Measurements from ENCODE around the gene ZNF384.

The ZNF384 gene

GRCh38 chr12:6724409-6724797, 35.2 kb upstream of the ZNF384 start:
- no peaks in the 10 kb centered on the region for H3K27me3 ChIP-seq (ENCODE audit: control insufficient read depth in 1 of 2, insufficient read depth in 1 of 2, low read length in 2 of 2)
- DNase-seq: no peak
- H2BK120ac ChIP-seq (ENCODE audit: low read depth, low read length): no peak overlapping the region
- peak overlapping the region; percentile 76 for H4K8ac ChIP-seq (ENCODE audit: low read length)
- no peaks in the 10 kb centered on the region for H3K9me3 ChIP-seq (ENCODE audit: control insufficient read depth, low read length)
- no peak overlapping the region for H2AFZ ChIP-seq (ENCODE audit: low read depth, low read length)
- H3K27ac ChIP-seq (ENCODE audit: low read length, poor library complexity, severe bottlenecking): peak overlapping the region; percentile 68
- whole genome bisulfite sequencing: 20% methylated on average over 10 of the region's 10 CpGs
- no peak overlapping the region for H2BK15ac ChIP-seq (ENCODE audit: low read depth, poor library complexity, severe bottlenecking)
- peak overlapping the region; percentile 29 to 73 for H3K4ac ChIP-seq (ENCODE audit: low read depth in 1 of 2, low read length in 2 of 2)
- no peak overlapping the region for H2BK5ac ChIP-seq (ENCODE audit: low read depth, low read length, poor library complexity, severe bottlenecking)
- peak overlapping the region; percentile 17 for H2AK5ac ChIP-seq (ENCODE audit: low read length, severe bottlenecking)
- H3K36me3 ChIP-seq (ENCODE audit: control insufficient read depth in 1 of 2, insufficient read depth in 2 of 2, low read depth in 1 of 2, low read length in 2 of 2): peaks cover 16 to 27% of the 10 kb centered on the region in 2 experiments
- no peak overlapping the region for H2BK12ac ChIP-seq (ENCODE audit: low read length in 2 of 2)
- H3K4me2 ChIP-seq (ENCODE audit: low read length, poor library complexity, severe bottlenecking): peak overlapping the region; percentile 60
- H3K14ac ChIP-seq (ENCODE audit: low read length in 2 of 2): peak overlapping the region in 1 of 2 experiments; percentile 39
- H3K23ac ChIP-seq (ENCODE audit: low read length in 2 of 2): no peak overlapping the region
- peak overlapping the region; percentile 87 for H3K9ac ChIP-seq (ENCODE audit: low read length)
- peaks cover 14% of the 10 kb centered on the region for H3K79me1 ChIP-seq (replicated peaks; ENCODE audit: low read length, poor library complexity, severe bottlenecking)
- H3K4me3 ChIP-seq (ENCODE audit: insufficient read depth in 1 of 2, low read depth in 1 of 2, low read length in 2 of 2): peak overlapping the region; percentile 63 to 96
- H3K18ac ChIP-seq (ENCODE audit: low read depth in 1 of 2, low read length in 2 of 2): peak overlapping the region; percentile 4 to 95
- peaks cover 6% of the 10 kb centered on the region for H3K4me1 ChIP-seq (ENCODE audit: control insufficient read depth, insufficient read depth, low read depth, low read length)
- peak overlapping the region; percentile 12 for H4K91ac ChIP-seq (ENCODE audit: low read length)

- H3K36me3 ChIP-seq (ENCODE audit: control insufficient read depth in 1 of 2, insufficient read depth in 2 of 2, low read depth in 1 of 2, low read length in 2 of 2): peaks cover 10 to 21% of the 10 kb centered on the region in 2 experiments
- DNase-seq: peak; percentile 97
- peak within 1 kb of the TSS; percentile 80 for H2AFZ ChIP-seq (ENCODE audit: low read depth, low read length)
- H2AK5ac ChIP-seq (ENCODE audit: low read length, severe bottlenecking): peak within 1 kb of the TSS; percentile 17
- H3K4me2 ChIP-seq (ENCODE audit: low read length, poor library complexity, severe bottlenecking): peak within 1 kb of the TSS; percentile 85
- H3K27me3 ChIP-seq (ENCODE audit: control insufficient read depth in 1 of 2, insufficient read depth in 1 of 2, low read length in 2 of 2): no peaks in the 10 kb centered on the region
- H3K4me3 ChIP-seq (ENCODE audit: insufficient read depth in 1 of 2, low read depth in 1 of 2, low read length in 2 of 2): peak within 1 kb of the TSS; percentile 63 to 96
- H3K79me1 ChIP-seq (replicated peaks; ENCODE audit: low read length, poor library complexity, severe bottlenecking): peaks cover 14% of the 10 kb centered on the region
- H2BK12ac ChIP-seq (ENCODE audit: low read length in 2 of 2): no peak within 1 kb of the TSS
- no peak within 1 kb of the TSS for H2BK5ac ChIP-seq (ENCODE audit: low read depth, low read length, poor library complexity, severe bottlenecking)
- peak within 1 kb of the TSS; percentile 97 for H4K8ac ChIP-seq (ENCODE audit: low read length)
- peak within 1 kb of the TSS; percentile 84 to 95 for H3K18ac ChIP-seq (ENCODE audit: low read depth in 1 of 2, low read length in 2 of 2)
- H3K9ac ChIP-seq (ENCODE audit: low read length): peak within 1 kb of the TSS; percentile 87
- no peak within 1 kb of the TSS for H2BK15ac ChIP-seq (ENCODE audit: low read depth, poor library complexity, severe bottlenecking)
- peak within 1 kb of the TSS in 1 of 2 experiments; percentile 83 for H3K14ac ChIP-seq (ENCODE audit: low read length in 2 of 2)
- no peak within 1 kb of the TSS for H3K23ac ChIP-seq (ENCODE audit: low read length in 2 of 2)
- under 1% methylated on average over 48 of the region's 49 CpGs for WGBS
- H3K9me3 ChIP-seq (ENCODE audit: control insufficient read depth, low read length): no peaks in the 10 kb centered on the region
- peaks cover 6% of the 10 kb centered on the region for H3K4me1 ChIP-seq (ENCODE audit: control insufficient read depth, insufficient read depth, low read depth, low read length)
- peak within 1 kb of the TSS; percentile 94 for H3K27ac ChIP-seq (ENCODE audit: low read length, poor library complexity, severe bottlenecking)
- H2BK120ac ChIP-seq (ENCODE audit: low read depth, low read length): no peak within 1 kb of the TSS
- H3K4ac ChIP-seq (ENCODE audit: low read depth in 1 of 2, low read length in 2 of 2): peak within 1 kb of the TSS; percentile 29 to 88
- H4K91ac ChIP-seq (ENCODE audit: low read length): peak within 1 kb of the TSS; percentile 12
Observed at GRCh38 chr12:6723607-6724408, 34.6 kb upstream of the ZNF384 start, which contains the start of gene COPS7A. Gene COPS7A (plus strand): TSS chr12:6724046. CDS start chr12:6724657, 611 bp downstream.

GRCh38 chr12:6722863-6723262, 33.7 kb upstream of the ZNF384 start:
- H2BK120ac ChIP-seq (ENCODE audit: low read depth, low read length): no peak overlapping the region
- peaks cover 11% of the 10 kb centered on the region for H3K79me1 ChIP-seq (replicated peaks; ENCODE audit: low read length, poor library complexity, severe bottlenecking)
- no peak overlapping the region for H2BK12ac ChIP-seq (ENCODE audit: low read length in 2 of 2)
- no peak overlapping the region for H2BK5ac ChIP-seq (ENCODE audit: low read depth, low read length, poor library complexity, severe bottlenecking)
- WGBS: 100% methylated on average over 2 of the region's 3 CpGs
- H3K18ac ChIP-seq (ENCODE audit: low read depth in 1 of 2, low read length in 2 of 2): no peak overlapping the region
- H2AK5ac ChIP-seq (ENCODE audit: low read length, severe bottlenecking): no peak overlapping the region
- H3K36me3 ChIP-seq (ENCODE audit: control insufficient read depth in 1 of 2, insufficient read depth in 2 of 2, low read depth in 1 of 2, low read length in 2 of 2): peaks cover 3 to 11% of the 10 kb centered on the region in 2 experiments
- H2AFZ ChIP-seq (ENCODE audit: low read depth, low read length): no peak overlapping the region
- H3K14ac ChIP-seq (ENCODE audit: low read length in 2 of 2): no peak overlapping the region
- no peak overlapping the region for H3K4ac ChIP-seq (ENCODE audit: low read depth in 1 of 2, low read length in 2 of 2)
- no peak overlapping the region for H2BK15ac ChIP-seq (ENCODE audit: low read depth, poor library complexity, severe bottlenecking)
- no peak overlapping the region for H4K8ac ChIP-seq (ENCODE audit: low read length)
- H3K27ac ChIP-seq (ENCODE audit: low read length, poor library complexity, severe bottlenecking): no peak overlapping the region
- H4K91ac ChIP-seq (ENCODE audit: low read length): no peak overlapping the region
- H3K9me3 ChIP-seq (ENCODE audit: control insufficient read depth, low read length): no peaks in the 10 kb centered on the region
- DNase-seq: no peak
- peak overlapping the region; percentile 87 for H3K9ac ChIP-seq (ENCODE audit: low read length)
- H3K27me3 ChIP-seq (ENCODE audit: control insufficient read depth in 1 of 2, insufficient read depth in 1 of 2, low read length in 2 of 2): no peaks in the 10 kb centered on the region
- H3K4me1 ChIP-seq (ENCODE audit: control insufficient read depth, insufficient read depth, low read depth, low read length): peaks cover 6% of the 10 kb centered on the region
- no peak overlapping the region for H3K4me2 ChIP-seq (ENCODE audit: low read length, poor library complexity, severe bottlenecking)
- H3K23ac ChIP-seq (ENCODE audit: low read length in 2 of 2): no peak overlapping the region
- peak overlapping the region in 1 of 2 experiments; percentile 96 for H3K4me3 ChIP-seq (ENCODE audit: insufficient read depth in 1 of 2, low read depth in 1 of 2, low read length in 2 of 2)

GRCh38 chr12:6716874-6717437, 27.8 kb upstream of the ZNF384 start:
- Histone ChIP-seq H3K36me3 (ENCODE audit: control insufficient read depth in 1 of 2, insufficient read depth in 2 of 2, low read depth in 1 of 2, low read length in 2 of 2) (no peaks in the 10 kb centered on the region), H2AFZ (ENCODE audit: low read depth, low read length) (no peak overlapping the region), H2AK5ac (ENCODE audit: low read length, severe bottlenecking) (no peak overlapping the region), H3K4me1 (ENCODE audit: control insufficient read depth, insufficient read depth, low read depth, low read length) (no peaks in the 10 kb centered on the region), H3K9me3 (ENCODE audit: control insufficient read depth, low read length) (no peaks in the 10 kb centered on the region), H2BK12ac (ENCODE audit: low read length in 2 of 2) (no peak overlapping the region), H2BK15ac (ENCODE audit: low read depth, poor library complexity, severe bottlenecking) (no peak overlapping the region), H3K4ac (ENCODE audit: low read depth in 1 of 2, low read length in 2 of 2) (no peak overlapping the region), H3K9ac (ENCODE audit: low read length) (no peak overlapping the region), H4K8ac (ENCODE audit: low read length) (no peak overlapping the region), H3K23ac (ENCODE audit: low read length in 2 of 2) (no peak overlapping the region), H3K4me2 (ENCODE audit: low read length, poor library complexity, severe bottlenecking) (no peak overlapping the region), H3K14ac (ENCODE audit: low read length in 2 of 2) (no peak overlapping the region), H3K79me1 (replicated peaks; ENCODE audit: low read length, poor library complexity, severe bottlenecking) (no peaks in the 10 kb centered on the region), H3K4me3 (ENCODE audit: insufficient read depth in 1 of 2, low read depth in 1 of 2, low read length in 2 of 2) (no peak overlapping the region), H2BK5ac (ENCODE audit: low read depth, low read length, poor library complexity, severe bottlenecking) (no peak overlapping the region), H2BK120ac (ENCODE audit: low read depth, low read length) (no peak overlapping the region), H3K27me3 (ENCODE audit: control insufficient read depth in 1 of 2, insufficient read depth in 1 of 2, low read length in 2 of 2) (peaks cover 0 to 5% of the 10 kb centered on the region in 2 experiments), H3K18ac (ENCODE audit: low read depth in 1 of 2, low read length in 2 of 2) (no peak overlapping the region), H4K91ac (ENCODE audit: low read length) (no peak overlapping the region), H3K27ac (ENCODE audit: low read length, poor library complexity, severe bottlenecking) (no peak overlapping the region)
- DNase-seq: no peak
- over 99% methylated on average over 10 of the region's 10 CpGs for WGBS

Data from mesenchymal stem cell (in vitro differentiated cells and primary cell).